CD4-positive, alpha-beta T cell treated with Interleukin-15 for 4 hours (primary cell): Measurements from ENCODE around the gene ALK.

Experiments used
- DNase-seq: peaks from one replicate; pipeline ENCODE4 v3.0.0-alpha.2; 2020; ENCODE audit warnings: low spot score

ALK gene

DNA sequence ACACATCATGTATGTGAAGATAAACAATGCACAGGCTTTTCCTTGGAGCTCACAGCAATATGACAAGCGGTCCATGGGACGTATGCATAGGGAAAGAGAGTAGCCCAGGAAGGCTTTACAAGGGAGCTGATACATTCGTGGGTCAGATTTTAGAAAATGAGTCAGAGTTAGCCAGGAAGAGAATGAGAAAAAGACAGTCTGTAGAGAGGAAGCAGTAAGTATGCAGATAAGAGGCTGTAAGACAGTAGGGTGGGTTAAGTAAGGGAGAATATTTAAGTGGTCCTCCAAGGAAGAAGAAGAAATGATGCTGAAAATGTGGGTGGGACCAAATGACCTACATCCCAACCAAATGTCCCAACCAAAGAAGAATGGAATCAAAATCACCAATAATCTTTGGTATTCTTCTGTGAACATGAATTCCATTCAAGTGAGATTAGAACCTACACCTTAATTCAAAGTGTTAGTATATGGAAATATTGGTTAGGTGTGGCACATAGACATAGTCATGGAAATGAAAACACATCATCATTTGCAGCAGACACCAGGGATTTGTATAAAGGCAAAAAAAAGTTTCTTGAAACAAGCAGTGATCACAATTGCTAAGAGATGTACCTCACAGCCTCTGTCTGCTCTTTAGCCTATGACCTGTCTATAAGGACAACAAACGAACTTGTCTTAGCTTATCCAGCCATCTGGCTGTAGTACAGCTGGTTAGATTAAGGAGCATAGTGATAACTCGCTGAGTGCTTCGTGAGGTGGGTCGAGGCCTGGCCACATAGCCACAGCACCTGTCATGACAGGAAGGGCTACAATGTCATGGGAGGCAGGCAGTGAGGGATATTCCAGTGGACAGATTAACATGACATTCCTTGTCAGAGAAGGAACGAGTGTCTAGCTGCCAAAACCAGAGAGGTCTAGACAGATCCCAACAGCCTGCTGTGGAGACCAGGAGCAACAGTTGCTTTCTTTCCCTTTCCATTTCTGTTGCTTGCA, 133.6 kb downstream of the ALK start:
- no peak for DNase-seq

- no peak for DNase-seq
Measured at GRCh38 chr2:29786361-29786760, 135.0 kb downstream of the ALK start.

- DNase-seq: no peak
Measured at GRCh38 chr2:29783666-29784065, 137.7 kb downstream of the ALK start.

DNA sequence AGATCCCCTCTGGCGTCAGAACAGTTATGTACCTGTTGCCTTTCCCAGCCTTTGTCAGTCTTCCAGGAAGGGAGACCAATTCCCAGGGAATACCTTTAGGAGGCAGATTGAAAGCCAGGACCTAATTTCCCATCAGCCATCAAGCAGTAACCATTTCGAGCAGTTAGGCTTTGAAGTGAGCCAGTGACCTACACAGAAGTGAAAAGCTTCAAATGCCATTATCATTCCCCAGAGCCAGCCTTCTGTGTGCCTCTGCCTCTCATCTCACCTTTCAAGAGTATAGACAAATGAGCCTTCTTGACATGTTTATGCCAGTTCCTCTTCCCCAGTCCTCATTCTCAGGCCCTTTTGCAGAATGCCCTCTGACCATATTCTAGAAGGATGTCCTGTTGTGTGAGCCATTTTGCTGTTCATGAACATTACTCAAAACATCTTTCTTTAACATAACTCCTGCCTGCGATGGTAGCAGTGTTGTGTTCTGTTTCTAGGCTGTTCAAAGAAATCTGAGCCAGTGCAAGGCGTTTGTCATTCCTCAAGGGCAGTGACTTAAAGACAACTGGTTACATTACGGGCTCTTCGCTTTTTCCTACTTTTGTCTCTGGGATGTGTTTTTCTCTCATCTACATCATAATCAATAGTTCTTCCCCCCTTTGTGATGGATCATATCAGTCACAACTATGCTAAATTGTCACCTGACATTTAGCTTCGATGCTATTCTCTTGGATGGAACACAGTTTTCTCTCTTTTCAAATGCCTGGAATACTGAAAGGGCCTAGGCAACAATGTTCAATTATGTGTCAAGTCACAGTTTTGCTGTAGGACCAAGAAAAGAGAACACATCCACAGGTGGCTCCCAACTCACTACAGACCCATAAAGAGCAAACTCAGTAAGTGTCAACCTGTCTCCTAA, 138.6 kb downstream of the ALK start:
- no peak for DNase-seq

- no peak for DNase-seq
Measured at GRCh38 chr2:29782087-29782486, 139.3 kb downstream of the ALK start.

DNA sequence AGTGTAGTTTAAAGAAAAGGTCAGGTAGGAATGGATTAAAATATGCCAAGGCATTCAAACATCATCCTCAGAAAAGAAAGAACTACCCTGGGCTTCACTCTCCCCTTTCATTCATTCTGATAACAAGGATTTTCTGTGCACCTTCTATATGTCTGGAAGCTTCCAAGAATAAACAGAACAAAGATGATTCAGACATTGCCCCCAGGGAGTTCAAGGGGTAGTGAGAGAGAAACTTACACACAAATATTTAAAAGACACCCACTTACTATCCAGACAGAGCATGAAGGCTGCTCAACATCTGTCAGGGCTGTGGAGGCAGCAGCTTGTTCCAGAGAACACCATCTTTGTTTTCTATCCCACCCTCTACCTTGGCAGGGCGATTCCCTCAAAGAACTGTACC, 140.5 kb downstream of the ALK start:
- DNase-seq: no peak

DNA sequence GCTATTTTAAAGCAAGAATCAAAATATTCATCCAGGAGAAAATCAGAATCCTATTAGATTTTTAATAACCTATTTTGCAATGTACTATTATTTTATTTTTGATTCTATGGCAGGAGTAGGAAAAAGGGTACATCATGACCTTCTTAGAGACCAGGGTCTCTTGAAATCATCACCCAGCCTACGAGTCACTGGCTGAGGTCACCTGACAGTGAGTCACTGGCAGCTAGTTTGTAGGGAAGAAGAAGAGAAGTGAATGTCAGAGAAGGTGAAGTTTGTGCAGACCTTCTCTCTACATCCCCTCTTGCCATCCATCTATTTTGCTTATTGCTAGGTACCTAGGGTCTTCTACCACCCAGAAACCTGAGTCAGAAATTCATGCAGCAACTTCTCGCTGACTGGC, 144.2 kb downstream of the ALK start:
- DNase-seq: no peak

DNA sequence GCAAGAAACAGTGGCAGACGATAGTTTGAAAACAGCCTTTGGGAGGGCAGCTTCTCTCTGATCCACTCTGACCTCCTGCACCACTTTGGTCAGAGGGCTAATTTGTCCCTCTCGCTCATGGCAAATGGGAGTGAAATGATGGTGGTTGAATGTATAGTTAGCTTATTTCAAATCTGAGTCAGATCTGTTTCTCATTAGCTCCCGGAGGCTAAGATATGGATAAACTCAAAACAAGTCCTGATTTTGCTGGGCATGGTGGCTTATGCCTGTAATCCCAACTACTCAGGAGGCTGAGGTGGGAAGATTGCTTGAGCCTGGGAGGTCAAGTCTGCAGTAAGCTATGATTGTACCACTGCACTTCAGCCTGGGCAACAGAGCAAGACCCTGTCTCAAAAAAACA, 145.0 kb downstream of the ALK start:
- DNase-seq: no peak

- DNase-seq: no peak
Measured at GRCh38 chr2:29775937-29776336, 145.4 kb downstream of the ALK start.

DNA sequence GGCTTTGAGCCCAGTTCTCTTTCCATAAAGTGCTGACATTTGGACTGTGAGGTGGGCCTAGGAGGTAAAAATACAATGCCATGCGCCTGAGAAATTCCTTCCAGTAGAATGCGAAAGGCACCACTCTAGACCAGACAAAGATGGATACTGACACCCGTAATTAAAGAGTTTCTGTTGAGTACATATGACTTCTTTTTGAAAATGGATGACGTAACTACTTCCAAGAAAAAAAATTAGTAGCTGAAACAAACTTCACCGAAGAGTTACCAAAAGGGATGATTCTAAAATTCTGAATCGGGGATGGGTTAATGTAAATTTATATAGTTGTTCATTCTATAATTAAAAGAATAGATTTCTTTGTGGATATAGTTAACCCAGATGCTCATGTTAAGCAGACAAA, 146.8 kb downstream of the ALK start:
- no peak for DNase-seq

DNA sequence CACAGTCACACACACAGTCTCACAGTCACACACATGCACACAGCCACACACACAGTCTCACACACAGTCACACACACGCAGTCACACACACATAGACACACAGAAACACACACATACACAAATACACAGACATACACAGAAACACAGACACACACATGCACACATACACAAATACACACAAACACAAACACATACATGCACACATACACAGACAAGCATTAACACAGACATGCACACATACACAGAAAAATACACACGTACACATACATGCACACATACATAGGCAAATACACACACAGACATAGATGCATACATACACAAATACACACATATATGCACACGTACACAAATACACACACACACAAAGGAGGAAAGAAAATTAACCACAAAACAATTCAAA, 150.5 kb downstream of the ALK start:
- DNase-seq: no peak

DNA sequence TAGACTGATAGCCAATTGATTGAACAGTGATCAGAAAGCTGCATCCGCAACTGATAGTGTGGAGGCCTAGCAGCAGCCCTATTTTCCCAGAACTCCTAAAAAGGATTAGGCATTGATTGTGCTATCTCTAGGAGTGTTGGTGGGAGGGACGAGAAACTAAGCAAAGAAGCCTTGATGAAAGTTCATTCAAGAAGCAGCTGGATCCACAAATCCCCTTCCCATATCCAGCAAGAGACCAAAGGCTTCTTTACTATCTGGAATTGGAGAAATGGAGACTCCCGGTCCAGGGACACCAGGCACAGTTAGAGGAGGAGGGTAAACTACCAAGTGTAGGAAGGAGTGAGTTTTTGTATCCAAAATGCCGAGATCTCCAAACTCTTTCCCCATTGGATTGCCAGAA, 151.5 kb downstream of the ALK start:
- no peak for DNase-seq

DNA sequence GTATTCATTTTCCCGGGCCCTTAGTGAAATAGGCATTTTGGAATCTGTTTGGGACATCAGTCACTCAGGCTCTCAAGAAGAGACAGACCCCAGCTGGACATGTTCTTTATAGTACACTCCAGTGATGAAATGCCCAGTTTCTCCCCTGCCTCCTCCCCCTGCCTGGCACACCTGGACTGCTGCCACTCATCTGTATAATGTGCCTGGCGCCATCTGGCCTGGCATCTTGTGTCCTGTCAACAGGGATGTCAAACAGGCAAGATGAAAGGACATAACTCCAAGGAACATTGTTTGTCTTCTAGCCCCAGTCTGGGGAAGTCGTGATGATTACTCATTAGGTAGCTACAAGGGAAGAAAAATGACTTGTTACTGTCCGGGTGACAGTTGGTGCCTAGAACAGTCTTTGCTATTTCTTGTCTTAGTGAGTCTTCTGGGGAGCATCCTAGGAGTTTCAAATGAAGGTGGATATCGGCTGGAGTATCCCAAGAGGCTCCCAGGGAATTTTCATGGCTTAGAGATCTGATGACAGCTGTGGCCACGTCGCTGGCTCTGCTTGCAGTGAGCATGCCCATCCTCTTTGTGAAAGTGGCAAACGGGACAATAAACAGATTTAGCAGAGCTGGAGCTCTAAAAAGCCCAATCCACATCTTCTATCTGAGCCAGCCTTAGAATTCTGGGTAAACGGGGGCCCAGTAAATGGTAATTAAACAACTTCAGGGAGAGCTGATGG, 153.6 kb downstream of the ALK start:
- DNase-seq: no peak

DNA sequence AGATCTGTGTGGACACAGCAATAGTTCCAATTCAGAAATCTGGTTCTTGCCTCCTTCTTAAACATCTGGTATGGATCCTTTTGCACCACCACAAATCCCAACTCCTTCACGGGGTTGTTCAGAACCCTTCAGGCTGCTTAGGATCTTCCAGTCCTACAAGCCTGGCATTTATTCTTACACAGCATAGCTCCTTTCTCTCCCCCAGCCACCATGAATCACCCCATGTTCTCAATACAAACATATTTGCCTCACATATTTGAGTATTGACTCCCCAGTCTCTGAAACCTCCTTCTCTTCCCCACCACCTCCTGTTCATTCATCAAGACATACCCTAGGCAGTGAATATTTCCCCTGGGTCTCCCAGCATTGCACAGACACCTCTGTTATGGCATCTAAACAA, 155.2 kb downstream of the ALK start:
- DNase-seq: no peak

- no peak for DNase-seq
Measured at GRCh38 chr2:29765721-29766120, 155.7 kb downstream of the ALK start.

GRCh38 chr2:29763371-29763770, 158.0 kb downstream of the ALK start:
- DNase-seq: no peak

DNA sequence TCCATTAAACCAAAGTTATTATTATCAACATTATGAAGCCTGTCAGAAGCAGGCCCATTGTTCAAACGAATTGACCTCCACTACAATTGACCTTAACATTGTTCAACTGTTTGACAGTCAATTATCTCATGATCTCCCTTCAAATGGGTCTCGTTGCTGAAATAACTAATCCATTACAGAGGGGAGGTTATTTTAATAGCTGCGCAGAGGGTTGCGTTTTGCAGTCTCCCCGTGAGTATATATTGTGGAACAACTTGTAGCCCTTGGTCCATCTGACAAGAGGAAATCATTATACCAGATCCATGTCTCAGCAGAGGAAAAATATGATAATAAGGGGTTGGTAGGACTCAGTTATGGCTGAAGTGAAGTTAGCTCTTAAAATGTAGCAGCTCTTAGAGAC, 159.1 kb downstream of the ALK start:
- DNase-seq: no peak

DNA sequence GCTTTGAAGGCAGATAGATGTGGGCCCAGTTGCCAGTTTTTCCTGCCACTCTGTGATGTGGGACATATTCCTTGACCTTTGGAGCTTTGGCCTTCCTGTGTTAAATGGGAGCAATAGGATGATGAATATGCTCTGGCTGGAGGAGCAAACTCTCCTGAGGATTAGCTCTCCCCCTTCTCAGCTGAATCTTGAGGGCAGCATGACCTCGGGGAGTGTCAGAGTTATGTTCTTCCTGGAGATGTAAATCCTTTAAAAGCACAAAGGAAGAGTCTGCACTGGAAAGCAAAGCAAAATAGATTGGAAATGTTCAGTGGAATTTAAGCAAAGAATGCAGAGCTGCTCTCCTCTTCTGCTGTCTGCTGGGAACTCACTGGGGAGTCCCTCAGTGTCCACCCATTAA, 160.1 kb downstream of the ALK start:
- no peak for DNase-seq

GRCh38 chr2:29760008-29760407, 161.4 kb downstream of the ALK start:
- DNase-seq: no peak

DNA sequence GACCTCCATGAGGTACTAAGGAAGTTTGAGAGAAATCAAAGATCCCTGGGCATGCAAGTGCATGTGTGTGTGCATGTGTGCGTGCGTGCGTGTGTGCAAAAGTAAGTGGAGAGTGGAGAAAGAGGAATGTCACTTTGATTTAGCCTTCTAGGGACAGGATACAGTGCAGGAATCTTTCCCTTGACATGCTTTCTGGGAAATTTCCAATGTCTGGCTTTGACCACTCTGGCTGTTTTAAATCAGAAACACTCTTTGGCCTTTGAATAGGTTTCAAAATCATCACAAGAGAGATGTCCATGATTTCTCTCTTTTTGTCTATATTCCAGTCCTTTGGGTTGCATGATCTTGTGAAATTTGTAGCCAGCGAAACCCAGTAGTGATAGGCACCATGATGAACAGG, 162.0 kb downstream of the ALK start:
- DNase-seq: no peak

GRCh38 chr2:29755829-29756228, 165.6 kb downstream of the ALK start:
- DNase-seq: no peak

DNA sequence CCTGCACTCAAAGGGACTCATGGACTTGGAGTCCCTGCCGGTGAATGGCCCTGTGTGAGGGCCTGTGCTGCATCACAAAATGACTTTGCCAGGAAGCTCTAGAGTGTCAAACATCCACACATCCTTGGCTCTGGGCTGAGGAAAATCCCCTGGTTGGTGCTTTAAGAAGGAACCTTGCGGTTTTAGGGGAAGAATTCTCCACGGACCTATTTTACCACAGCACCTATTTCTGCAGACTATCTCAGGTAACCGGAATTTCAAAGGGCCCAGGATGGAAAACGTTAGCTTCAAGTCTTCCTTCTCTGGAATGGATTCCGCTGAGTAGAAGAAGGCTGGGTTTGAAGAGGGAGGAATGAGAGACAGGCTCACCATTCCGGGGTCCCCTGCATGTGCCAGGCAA, 166.2 kb downstream of the ALK start:
- no peak for DNase-seq
